Measurements from ENCODE around the gene NUP42.

DNA sequence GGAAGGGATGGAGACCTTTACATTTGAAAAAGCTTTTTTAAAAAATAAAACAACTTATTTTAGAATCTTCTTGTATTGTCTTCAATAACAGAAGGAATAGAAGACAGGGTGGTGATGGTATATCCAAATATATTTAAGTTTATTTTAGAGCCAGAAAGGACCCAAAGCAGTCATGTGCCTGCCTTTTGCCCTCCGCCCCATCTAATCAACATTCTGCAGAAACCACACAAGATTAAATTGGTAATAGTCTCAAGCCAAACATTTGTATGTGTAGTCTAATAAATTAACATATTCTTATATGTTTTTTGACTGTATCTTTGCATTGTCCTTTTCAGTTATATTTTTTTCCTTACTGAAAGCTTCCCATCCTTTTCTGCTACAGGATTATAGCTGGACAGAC lies 16.5 kb upstream of the NUP42 start:
- TF ChIP-seq POLR2A (IDR thresholded peaks at IDR 0.05) = no peak
- TF ChIP-seq, protein P1, sequence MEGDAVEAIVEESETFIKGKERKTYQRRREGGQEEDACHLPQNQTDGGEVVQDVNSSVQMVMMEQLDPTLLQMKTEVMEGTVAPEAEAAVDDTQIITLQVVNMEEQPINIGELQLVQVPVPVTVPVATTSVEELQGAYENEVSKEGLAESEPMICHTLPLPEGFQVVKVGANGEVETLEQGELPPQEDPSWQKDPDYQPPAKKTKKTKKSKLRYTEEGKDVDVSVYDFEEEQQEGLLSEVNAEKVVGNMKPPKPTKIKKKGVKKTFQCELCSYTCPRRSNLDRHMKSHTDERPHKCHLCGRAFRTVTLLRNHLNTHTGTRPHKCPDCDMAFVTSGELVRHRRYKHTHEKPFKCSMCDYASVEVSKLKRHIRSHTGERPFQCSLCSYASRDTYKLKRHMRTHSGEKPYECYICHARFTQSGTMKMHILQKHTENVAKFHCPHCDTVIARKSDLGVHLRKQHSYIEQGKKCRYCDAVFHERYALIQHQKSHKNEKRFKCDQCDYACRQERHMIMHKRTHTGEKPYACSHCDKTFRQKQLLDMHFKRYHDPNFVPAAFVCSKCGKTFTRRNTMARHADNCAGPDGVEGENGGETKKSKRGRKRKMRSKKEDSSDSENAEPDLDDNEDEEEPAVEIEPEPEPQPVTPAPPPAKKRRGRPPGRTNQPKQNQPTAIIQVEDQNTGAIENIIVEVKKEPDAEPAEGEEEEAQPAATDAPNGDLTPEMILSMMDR (IDR thresholded peaks at IDR 0.05) = no peak
